AG04450 (cell line): ENCODE measurements around the gene YES1. TPM values are rescaled to one million over a fixed set of nuclear protein-coding genes. Genes with fewer than 3 reads are reported as not detected.

Source experiments
- CTCF ChIA-PET: fragments of 300-600, 350-600 bp; formaldehyde crosslinking; extraction: SDS; loops from one replicate; lab custom pipeline; 2022; ENCODE audit warnings: antibody characterized with exemption, inconsistent platforms; lab: Charles Lee
- POLR2A ChIA-PET: fragments of 350-600 bp; formaldehyde crosslinking; extraction: SDS; loops from one replicate; lab custom pipeline; 2021; ENCODE audit warnings: antibody characterized with exemption, inconsistent platforms; lab: Yijun Ruan, JAX
- DNase-seq: peaks from one replicate; pipeline ENCODE4 v3.0.0-alpha.2; 2011; ENCODE audit warnings: low read depth, low spot score
- H3K27ac ChIP-seq: one replicate; pipeline ENCODE4 v1.5.1; 2012; ENCODE audit warnings: low read depth, low read length, control low read depth
- H3K27me3 ChIP-seq: one replicate; pipeline ENCODE4 v1.6.0; 2012; ENCODE audit warnings: low read length; ENCODE audit not compliant: control insufficient read depth, insufficient read depth
- H3K4me3 ChIP-seq: 2 replicates; pipeline ENCODE4 v1.5.1; 2011; ENCODE audit warnings: mild to moderate bottlenecking, low read depth, low read length, control low read depth
- H3K9me3 ChIP-seq: 2 replicates; pipeline ENCODE4 v1.5.1; 2012; ENCODE audit warnings: low read length; ENCODE audit not compliant: control insufficient read depth, insufficient read depth
- polyA minus RNA-seq: library from RNA; depleted of rRNA, polyadenylated mRNA; stranded (reverse); fragments of >200 nt; gene quantifications from 2 replicates; pipeline ENCODE4 v1.2.3, GENCODE V29; 2011; rRNA and poly(A)+ RNA removed
- polyA plus RNA-seq: library from polyadenylated mRNA; depleted of rRNA; stranded (reverse); fragments of >200 nt; gene quantifications from 2 replicates; pipeline ENCODE4 v1.2.3, GENCODE V29; 2011; rRNA removed
- TF ChIP-seq, protein P1 (sequence below): IDR thresholded peaks from 2 replicates; pipeline ENCODE4 v1.5.1; 2011; ENCODE audit warnings: low read depth, low read length, control low read depth, inconsistent platforms

YES1 gene
- polyA plus RNA-seq (18.7 and 23.3 TPM in 2 replicates), polyA minus RNA-seq (10.5 and 14.6 TPM in 2 replicates)

DNA sequence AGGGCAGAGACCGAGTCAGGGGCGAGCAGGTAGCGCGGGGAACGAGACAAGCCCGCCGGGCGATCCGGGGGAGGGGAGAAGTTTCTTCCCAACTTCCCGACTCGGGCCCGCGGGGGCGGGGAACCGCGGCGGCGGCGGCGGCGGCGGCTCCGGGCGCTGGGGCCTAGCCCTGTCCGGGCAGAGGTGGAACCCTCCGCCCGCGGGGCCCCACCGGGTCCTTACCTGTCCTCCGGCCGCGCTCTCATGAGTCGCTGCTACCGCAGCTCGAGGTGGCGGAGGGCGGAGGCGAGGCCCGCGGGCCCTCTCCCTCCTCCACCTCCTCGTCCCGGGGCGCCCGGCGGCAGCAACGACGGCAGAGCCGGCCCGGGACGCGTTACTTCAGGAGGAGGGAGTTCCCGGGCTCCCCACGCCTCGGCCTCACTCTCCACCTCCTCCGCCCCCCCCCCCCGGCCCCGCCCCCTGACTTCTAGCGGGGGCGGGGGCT, at the start of gene YES1:
TSS of gene YES1 (minus strand) at position 351 of the 484 bp plus-strand sequence. CDS start 55,415 bp downstream, outside the sequence.
- Histone ChIP-seq H3K4me3 (peak within 1 kb of the TSS; percentile 90), H3K27me3 (peaks cover 4% of the 10 kb centered on the region), H3K27ac (peak within 1 kb of the TSS; percentile 92), H3K9me3 (no peaks in the 10 kb centered on the region; the same call in none of the 2 replicates)
- POLR2A ChIA-PET: no interaction called here
- no peak for DNase-seq
- CTCF ChIA-PET: interaction anchor here (0.6 to 1.0 kb wide), 2 partner anchors 20 to 585 kb away, joined by 3 read pairs; no protein-coding TSS in a partner anchor
- TF ChIP-seq, protein P1, sequence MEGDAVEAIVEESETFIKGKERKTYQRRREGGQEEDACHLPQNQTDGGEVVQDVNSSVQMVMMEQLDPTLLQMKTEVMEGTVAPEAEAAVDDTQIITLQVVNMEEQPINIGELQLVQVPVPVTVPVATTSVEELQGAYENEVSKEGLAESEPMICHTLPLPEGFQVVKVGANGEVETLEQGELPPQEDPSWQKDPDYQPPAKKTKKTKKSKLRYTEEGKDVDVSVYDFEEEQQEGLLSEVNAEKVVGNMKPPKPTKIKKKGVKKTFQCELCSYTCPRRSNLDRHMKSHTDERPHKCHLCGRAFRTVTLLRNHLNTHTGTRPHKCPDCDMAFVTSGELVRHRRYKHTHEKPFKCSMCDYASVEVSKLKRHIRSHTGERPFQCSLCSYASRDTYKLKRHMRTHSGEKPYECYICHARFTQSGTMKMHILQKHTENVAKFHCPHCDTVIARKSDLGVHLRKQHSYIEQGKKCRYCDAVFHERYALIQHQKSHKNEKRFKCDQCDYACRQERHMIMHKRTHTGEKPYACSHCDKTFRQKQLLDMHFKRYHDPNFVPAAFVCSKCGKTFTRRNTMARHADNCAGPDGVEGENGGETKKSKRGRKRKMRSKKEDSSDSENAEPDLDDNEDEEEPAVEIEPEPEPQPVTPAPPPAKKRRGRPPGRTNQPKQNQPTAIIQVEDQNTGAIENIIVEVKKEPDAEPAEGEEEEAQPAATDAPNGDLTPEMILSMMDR: no peak

DNA sequence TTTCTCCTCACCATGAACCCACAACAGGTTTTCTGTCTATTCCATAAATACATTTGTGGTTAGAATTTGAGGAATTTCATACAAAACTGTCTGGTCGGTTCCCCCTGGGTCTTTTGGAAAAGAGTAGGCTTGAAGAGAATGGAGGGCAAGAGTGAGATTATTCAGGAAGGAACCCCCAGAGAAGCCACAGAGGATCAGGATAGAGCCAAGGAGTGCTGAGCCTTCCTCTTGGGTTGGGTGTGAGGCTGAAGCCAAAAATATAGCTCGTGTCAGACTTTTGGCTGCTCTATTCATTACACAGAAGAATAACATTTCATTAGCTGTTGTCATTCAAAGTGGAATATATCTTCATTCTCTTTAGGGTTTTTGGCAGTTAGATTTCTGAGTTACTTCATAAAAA, 45.9 kb upstream of the YES1 start:
- Histone ChIP-seq H3K4me3 (no peak overlapping the region), H3K27me3 (peaks cover 2% of the 10 kb centered on the region), H3K9me3 (no peaks in the 10 kb centered on the region), H3K27ac (no peak overlapping the region)
- no peak for DNase-seq
- TF ChIP-seq, protein P1: no peak
- ChIA-PET CTCF (interaction anchor here (1.5 kb wide), 1 partner anchor 27 kb away, joined by 5 read pairs; no protein-coding TSS in a partner anchor), POLR2A (no interaction called here)

DNA sequence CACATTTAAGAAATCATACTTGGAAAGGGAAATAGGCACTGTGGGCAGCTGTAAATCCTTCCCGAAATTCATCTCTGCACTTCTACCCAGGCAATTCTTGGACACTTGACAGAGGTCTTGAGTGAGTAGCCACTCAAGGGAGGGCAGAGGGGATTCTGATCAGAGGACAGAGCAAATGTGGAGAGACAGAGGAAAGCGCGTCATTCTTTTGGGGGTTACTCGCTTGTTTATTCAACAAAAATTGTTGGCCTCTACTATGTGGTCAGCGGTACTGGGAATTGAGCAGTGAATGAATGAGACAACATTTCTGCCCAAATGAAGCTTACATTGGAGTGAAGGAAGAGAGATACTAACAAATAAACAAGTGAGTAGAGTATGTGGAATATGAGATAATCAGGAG, 41.4 kb upstream of the YES1 start:
- no peak for DNase-seq
- ChIA-PET POLR2A (no interaction called here), CTCF (interaction anchor here (1.0 to 3.6 kb wide), 2 partner anchors 9 to 14 kb away, joined by 3 to 18 read pairs; no protein-coding TSS in a partner anchor)
- TF ChIP-seq, protein P1: no peak
- no peaks in the 10 kb centered on the region for H3K27me3 ChIP-seq
- no peaks in the 10 kb centered on the region for H3K9me3 ChIP-seq
- no peak overlapping the region for H3K4me3 ChIP-seq
- no peak overlapping the region for H3K27ac ChIP-seq

DNA sequence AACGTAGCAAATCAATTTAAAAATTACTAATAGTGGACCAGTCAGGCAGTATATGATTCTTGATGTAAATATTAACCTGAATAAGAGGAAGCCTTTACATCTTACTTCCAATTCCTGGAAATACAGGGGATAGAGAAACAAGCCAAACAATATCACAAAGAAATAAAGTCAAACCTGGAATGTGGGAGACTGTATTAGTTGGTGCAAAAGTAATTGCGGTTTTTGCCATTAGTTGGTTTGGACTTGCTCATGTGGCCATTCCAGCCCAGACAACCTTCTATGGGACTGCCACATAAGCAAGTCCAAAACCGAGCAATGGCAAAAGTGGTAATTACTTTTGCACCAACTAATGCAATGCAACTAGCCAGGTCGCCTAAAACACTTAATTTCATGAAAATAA, 38.9 kb upstream of the YES1 start:
- no peak for DNase-seq
- ChIA-PET CTCF (no interaction called here), POLR2A (no interaction called here)
- Histone ChIP-seq H3K27ac (no peak overlapping the region), H3K4me3 (no peak overlapping the region), H3K27me3 (peaks cover 2% of the 10 kb centered on the region), H3K9me3 (no peaks in the 10 kb centered on the region)
- TF ChIP-seq, protein P1: no peak

DNA sequence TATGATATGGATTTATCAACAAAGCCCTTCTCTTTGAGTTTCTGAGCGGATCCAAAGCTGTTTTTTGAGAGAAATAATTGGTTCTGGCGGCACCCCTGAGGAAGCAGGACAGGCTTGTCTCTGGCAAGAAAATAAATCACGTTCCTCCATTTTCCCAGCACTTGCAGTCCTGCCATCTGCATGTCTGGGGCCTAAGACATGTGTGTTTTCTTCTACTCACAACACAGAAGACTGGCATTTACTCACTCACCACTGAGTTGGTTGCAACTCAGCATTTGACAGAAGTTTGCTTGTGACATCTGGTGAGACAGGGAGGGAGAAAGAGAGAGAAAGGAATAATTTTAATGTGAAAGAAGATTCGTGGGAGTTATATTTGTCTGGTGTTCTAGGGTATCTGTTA, 37.0 kb upstream of the YES1 start:
- H3K9me3 ChIP-seq: no peaks in the 10 kb centered on the region
- H3K27me3 ChIP-seq: peaks cover 2% of the 10 kb centered on the region
- CTCF ChIA-PET: interaction anchor here (1.9 kb wide), 1 partner anchor 10 kb away, joined by 7 read pairs; no protein-coding TSS in a partner anchor
- POLR2A ChIA-PET: no interaction called here
- H3K27ac ChIP-seq: no peak overlapping the region
- DNase-seq: no peak
- TF ChIP-seq, protein P1: no peak
- H3K4me3 ChIP-seq: no peak overlapping the region
